Cardiac septum (tissue), 1 donor: ENCODE measurements around the gene PRMT5. TPM values are rescaled to one million over a fixed set of nuclear protein-coding genes. Genes with fewer than 3 reads are reported as not detected.
"Not testable (repeated sequence)": the region's sequence is repeated elsewhere in the genome, so short reads cannot be mapped to it uniquely, and the experiment has no call there.

Experiments
- DNase-seq: peaks from one replicate; pipeline ENCODE4 v3.0.0-alpha.2; 2020; ENCODE audit warnings: low spot score
- intact Hi-C: fragments of 100-400 bp; cut with DNase I; formaldehyde crosslinking; loops from one replicate; pipeline ENCODE4 v1.14.0; 2022
- long read RNA-seq: library from polyadenylated mRNA; unstranded; transcript quantifications from one replicate; pipeline ENCODE4 v2.0.0, GENCODE V29; 2021
- total RNA-seq: library from RNA; stranded (reverse); fragmentation: NEBNext Ultra II Directional; extraction: Animal tissue kit (Norgen Biotek cat#: 25700); gene quantifications from one replicate; pipeline ENCODE4 v1.2.1, GENCODE V29; 2021
- donor health status: DM: no; HTN: no; CAD: no.

PRMT5 gene
- 40.2 TPM for total RNA-seq
- long read RNA-seq, transcript PRMT5-202 (17 exons, 2,531 nt), result major isoform, 47 of 73 reads
- long read RNA-seq, partial matches to known transcripts, result 7 of 73 reads
- long read RNA-seq, other reads (novel, unspliced or antisense), result 17 of 73 reads

DNA sequence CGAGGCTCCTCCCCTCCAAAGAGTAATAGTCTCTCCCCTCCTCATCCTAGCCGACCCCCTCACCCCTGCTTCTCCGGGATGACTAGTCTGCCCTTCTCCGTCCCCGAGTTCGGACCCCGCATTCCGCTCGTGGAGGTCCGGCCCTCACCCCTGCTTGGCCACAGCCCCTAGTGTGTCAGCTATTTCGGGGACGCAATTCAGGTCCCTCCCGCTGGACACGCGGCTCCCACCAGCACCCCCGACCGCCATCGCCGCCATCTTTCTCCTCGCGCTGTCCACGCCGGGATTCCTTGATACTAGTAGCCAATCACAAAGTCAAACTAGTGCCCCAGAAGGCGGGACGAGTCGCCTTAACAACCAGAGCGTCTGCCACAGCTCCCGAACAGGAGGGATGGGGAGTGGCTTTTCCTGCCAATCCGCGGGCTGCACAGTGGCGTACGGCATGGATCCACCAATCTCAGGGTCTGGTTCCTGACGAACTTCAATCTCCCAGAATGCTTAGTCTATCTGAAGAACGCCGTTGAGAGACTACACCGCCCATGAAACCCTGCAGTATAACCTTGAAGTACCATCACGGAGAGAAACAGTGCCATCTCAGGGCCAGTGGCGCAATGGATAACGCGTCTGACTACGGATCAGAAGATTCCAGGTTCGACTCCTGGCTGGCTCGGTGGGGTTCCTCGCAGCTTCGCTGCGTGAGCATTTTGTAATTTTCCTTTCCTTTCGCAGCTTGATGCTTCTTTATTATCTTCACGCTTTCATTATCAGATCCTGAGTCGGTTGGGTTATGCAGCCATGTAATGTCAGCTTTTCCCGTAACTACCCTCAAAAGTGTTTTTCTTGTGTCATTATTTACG lies at the start of gene PRMT5:
PRMT5 (minus strand) TSS at position 273 of the 857 bp plus-strand sequence; CDS start at position 258, 15 bp downstream.
- intact Hi-C loops, result loop anchor here (1.0 kb wide), 1 partner anchor 28 kb away; the partner anchor contains the start of gene HAUS4
- peak; percentile 99 for DNase-seq

DNA sequence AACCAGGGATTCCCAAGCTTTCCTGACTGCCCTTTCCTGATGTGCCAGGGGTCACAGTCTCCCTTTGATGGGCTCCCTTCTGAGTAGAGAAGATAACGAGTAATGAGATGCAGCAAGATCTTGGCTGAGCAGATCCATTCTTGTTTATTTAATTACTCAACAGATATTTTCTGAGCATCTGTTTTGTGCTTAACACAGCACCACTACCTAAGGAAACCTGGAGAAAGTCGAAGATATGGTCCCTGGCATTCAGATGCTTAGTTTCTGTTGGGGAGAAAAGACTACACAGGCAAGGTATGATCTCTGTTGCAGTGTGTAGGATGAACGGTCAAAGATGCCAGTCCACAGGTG lies 49.3 kb upstream of the PRMT5 start:
- DNase-seq, result no peak
- intact Hi-C loops, result no loop called here

DNA sequence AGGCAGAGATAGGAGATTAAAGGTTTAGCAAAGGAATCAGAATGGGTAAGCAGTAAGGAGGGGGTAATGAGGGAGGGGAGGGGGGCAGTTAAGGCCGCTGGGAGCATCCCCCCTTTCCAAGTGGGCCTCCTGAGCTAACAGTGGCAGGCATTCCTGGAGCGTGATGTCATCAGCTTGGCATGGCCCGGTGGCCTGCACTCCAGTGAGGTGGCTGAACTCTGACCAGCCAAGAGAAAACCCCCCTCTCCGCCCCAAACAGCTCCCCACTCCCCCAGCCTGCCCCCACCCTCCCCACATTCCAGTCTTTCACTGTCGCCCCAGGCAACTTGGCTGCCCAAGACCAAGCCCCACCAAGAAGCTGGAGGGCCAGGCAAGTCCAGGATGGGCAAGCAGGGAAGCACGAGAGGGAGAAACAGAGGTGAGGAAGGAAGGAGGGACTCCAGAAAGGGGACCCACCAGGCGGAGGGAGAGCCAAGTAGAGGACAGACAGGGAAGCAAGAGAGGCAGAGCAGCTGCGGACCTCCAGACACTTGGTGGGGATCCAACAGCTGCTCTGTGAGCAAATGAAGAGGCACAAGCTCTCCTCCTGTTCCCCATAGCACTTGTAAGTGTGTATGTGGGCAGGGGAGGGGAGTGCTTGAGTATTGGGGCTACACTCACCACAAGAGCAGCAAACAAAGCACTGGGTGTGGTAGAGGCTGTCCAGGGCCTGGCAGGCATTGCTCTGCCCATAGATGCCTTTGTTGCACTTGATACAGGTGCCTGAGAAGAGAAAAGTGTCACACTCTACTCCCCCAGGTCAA lies 48.7 kb upstream of the PRMT5 start:
- intact Hi-C loops, result no loop called here
- DNase-seq, result no peak

DNA sequence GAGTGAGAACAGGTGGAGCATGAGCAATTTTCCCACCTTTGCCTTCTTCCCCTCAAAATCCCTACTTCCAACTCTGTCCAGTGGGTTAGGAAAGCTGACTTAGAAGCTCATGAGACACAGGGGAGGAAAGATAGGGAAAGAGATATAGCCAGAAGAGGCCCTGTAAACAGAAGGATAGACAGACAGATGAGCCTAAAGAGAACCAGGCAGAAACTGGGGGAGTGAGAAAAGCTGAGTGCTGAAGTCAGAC lies 48.2 kb upstream of the PRMT5 start:
- no peak for DNase-seq
- intact Hi-C loops, result no loop called here

DNA sequence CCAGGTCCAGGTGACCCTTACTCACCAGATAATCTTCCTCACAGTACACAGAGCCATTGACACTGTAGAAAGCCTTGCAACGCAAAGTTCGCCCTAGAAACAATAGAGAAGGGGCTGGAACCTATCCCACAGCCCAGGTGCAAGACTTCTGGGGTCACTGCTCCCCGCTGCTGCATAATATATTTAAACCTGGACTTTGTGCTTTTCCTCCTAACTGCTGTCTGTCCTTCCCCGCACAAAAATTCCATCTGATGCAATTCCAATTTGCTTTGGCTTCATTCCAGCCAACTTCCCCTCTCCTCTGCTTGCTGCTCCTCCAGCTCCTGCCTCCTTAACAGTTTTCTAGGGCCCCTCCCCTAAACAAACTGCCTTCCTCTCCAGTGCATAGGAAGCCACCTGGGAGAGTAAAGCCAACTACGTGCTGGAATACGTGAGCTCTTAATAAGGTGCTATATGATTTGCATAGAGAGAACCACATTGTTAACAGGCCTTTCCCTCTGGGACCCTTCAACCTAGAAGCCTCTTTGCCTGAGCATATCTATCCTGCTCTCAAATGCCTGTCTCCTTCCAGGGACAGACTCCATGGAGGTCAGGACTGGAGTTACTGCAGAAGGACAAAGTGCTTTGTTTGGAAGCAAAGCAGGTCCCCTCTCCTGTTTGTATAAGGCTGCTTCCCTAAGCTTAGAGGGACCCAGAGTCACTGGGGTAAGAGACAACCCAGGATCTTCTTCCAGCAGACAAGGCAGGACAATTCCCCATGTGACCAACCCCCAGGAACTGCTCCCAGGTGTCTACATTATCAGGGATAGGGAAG lies 47.7 kb upstream of the PRMT5 start:
- DNase-seq, result no peak
- intact Hi-C loops, result no loop called here

DNA sequence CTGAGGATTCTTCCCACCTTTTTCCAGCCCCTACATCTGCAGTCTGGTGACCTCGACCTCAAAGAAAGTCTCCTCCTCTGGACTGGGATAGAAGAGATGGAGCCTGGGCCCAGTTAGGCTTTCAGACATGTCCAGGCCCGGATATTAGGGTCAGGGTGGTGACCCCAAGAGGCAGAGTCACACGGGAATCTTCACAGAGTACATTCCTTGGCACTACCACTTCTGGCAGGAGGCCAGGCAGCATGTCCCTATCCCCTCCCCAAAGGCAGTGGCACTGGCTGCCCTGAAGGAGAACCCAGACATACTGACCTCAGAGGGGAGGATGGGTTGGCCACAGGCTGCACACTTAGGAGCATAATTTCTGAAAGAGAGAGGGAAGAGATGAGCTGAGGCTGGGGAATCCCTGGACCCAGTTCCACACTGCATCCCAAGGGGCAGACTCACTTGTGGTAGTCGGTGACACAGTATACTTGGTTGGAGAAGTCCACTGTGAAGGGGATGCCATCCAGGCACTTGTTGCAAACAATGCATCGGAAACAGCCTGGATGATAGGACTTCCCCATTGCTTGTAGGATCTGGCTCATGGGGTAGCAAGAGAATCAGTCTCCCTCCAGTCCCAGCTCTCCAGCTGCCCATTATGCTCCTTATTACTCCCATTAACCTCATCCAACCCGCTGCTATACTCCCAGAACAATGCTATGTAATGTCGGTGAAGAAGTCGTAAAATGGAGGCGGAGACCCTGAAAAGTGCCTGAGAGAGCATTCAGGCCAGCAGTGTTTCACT lies 45.5 kb upstream of the PRMT5 start:
- no peak for DNase-seq
- intact Hi-C loops, result no loop called here

DNA sequence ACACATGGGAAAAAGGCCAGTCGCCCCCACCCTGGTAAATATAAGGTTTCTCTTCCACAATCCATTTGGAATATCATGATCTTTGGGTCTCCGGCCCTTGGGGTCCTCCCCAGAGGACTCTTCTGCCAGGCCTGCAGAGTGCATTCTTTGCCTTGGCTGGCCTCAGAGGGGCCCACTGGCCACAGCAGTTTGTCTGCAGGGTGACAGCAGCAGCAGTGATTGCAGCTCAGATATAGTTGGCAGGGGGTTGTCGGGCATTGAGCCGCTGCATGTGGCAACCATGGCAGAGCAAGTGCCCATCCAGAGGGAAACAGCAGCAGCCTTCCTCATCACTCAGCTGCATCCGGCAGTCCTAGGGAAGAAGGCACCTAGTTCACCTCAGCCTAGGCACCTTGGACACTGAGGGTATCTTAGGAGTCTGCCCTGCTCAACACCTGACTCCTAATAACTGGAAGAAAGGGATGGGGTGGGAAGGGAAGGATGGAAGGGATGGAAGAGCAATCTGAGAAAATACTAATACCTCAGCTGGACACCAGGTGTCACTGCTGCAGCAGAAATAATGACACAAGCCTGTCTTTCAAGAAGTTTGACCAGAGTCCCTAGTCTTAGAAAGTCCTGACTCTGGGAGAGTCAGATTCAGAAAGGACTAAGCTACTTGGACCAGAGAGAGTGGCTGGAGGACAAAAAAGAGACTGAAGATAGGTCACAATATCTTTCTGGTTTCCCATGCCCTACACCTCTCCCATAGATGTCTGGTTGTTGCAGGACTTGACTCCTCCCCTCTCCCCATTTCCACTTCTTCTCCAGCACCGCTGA lies 44.2 kb upstream of the PRMT5 start:
- no peak for DNase-seq
- intact Hi-C loops, result no loop called here

DNA sequence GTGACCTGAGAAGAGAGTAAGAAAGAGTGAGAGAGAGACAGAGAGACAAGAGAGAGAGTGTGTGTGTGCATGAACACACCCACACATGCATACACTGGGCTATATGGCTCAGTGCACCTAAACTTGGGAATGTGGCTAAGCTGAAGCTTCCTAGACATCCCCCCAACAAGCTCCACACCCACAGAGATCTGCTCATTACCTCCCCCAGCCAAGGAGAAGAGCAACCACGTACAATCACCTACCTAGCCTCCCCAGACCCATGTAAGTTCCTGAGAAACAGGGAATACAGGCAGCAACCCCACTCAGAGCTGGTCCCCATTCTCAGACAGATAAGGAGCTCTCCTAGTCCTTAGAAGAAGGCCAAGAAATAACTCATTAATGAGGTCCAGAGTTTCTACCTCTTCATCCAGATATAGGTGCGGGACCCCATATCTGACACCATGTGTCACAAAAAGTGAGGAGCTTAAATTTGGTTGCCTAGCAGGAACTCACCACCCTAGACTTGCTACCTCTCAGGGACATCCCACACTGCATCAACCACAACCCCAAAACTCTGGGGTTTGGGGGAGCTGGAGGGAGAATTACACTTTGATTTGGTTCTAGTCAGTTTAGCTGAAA lies 43.2 kb upstream of the PRMT5 start:
- intact Hi-C loops, result no loop called here
- no peak for DNase-seq

DNA sequence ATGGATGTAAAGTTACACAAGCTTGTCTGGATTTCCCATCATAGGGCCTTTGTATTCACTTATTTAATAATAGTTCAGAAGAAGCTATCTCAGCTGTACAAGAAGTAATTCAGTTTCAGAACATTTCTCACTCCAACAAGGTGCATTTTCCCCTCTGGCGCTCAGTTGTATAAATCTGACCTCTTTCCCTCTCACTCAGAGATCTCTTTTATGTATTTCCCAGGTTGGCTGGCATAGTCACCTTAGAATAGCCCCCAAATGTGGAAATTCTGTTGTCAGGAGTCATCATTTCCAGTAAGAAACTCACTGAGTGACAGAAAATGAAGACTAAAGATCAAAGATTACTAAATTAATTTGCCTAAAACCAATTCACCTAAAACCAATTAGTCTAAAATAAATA lies 42.0 kb upstream of the PRMT5 start:
- no peak for DNase-seq
- intact Hi-C loops, result no loop called here

DNA sequence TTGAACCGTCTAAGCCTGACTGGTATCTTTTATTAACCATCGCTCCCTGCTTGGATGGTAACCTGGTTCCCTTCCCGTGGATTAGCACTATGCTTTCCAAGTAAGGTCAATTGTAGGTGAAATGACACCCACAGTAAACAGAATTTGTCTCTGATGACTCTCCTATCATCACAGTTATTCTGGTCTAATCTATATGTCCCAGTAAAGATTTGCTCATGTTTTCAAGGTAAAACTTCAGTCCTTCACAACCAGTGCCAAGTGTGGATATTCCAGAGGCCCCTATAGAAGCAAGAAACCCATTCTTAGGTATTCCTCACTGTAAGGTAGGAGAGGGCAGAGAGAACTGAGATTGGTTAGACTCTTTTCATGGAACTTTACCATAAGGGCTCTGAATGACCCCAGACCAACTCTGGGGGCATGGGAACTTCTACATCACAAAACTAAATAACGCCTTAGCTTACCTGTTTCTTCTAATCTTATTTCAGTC lies 37.6 kb upstream of the PRMT5 start:
- intact Hi-C loops, result no loop called here
- DNase-seq, result no peak

DNA sequence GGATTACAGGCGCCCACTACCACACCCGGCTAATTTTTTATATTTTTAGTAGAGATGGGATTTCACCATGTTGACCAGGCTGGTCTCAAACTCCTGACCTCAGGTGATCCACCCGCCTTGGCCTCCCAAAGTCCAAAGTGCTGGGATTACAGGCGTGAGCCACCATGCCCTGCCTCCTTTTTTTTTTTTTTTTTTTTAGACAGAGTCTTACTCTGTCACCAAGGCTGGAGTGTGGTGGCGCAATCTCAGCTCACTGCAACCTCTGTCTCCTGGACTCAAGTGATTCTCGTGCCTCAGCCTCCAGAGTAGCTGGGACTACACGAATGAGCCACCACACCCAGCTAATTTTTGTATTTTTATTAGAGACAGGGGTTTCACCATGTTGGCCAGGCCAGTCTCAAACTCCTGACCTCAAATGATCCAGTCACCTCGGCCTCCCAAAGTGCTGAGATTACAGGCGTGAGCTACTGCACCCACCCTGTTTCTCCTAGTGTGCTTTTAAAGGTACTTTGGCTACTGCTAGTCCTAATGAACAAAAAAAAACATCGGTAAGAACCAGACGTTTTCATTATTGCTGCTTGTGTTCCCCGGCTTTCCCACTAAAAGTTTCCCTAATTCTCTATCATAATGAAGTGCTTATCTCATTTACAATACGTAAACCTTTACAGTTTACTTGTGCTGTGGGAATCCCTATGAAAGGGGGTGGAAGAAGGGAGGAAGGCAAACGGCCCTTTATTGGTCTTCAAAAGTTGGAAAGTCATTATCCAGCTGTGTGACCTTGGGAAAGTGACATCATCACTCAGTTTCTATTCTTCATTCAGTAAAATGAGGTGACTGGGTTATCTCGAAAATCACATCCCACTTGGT lies 37.0 kb upstream of the PRMT5 start:
- DNase-seq, intact Hi-C loops: not testable (repeated sequence)

DNA sequence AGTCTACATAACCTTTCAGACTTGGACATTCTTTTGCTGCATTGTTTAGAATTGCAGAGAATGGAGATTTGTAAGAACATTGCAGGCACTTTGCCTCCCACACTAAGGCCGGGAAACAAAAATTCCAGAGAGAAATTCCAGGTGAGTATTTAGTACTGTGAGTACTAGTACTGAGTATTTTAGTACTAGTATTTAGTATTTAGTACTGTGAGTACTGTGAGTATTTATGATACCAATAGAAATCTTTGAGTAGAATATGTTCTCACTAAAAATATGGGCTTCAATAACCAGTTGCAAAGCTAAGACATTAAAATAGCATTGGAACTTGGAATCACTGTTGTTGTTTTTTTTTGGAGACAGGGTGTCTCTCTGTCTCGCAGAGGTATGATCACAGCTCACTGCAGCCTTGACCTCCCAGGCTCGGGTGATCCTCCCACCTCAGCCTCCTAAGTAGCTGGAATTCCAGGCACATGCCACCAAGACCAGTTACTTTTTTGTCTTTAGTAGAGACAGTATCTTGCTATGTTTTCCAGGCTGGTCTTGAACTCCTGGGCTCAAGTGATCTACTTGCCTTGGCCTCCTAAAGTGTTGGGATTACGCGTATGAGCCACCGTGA lies 33.0 kb upstream of the PRMT5 start:
- peak; percentile 15 for DNase-seq
- intact Hi-C loops, result no loop called here

DNA sequence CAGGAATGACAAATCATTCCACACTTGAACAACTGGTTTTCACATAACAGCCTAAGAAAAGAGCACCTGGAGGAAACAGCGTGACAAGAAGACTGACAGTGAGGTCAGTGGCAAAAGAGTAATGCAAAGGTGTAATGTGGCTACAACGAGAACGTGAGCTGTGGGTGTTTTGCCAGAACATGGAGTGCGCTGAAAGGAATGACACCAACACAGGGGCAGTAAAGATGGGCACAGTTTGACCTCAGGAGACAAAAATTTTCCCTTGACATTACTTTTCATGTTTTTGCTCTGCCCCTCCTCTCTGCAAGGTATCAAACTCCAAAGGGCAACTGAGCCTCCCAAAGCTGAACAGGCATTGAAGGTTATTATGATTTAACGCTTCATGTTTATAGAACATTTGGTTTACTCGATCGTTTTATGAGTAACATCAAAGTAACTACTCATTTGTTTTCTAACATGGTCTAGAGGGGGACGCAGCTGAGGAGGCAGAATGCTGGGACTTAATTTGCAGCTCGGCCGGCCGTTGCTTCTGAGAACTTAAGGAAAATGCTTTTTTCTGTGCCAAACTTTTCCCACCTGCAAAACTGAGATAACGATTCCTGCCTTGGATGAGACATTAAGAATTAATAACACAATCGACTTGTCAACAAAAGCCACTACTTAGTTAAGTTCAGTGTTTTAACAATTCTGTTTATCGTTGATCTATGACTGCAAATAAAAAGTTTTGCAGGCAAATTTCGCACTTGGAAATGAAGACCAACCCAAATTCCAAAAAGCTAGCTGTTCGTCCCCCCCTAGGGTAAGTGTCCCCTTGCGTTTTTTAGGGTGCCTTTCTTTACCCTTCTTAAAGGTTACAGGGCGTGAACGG lies 26.8 kb upstream of the PRMT5 start:
- intact Hi-C loops, result loop anchor here (2.0 kb wide), 1 partner anchor 27 kb away; the partner anchor contains the start of gene AJUBA
- DNase-seq, result peak; percentile 57

DNA sequence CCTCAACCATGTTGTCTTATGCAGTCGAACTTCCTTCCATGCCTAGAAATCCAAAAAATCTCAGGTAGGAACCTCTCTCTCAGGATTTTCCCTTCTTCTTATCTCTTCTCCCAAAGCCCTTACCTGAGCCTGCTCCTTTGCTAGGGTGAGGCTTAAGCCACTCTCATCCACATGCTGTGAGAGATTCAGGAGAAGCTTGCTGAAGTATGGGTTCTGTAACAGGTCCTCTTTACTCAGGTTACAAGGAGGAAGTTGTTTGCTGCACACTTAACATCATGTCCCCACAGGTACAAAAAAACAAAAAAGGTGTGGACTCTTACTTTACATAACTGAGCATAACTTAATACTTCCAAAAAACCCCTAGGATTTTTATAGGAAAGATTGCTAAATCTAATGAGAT lies 23.2 kb upstream of the PRMT5 start:
- no peak for DNase-seq
- intact Hi-C loops, result no loop called here

DNA sequence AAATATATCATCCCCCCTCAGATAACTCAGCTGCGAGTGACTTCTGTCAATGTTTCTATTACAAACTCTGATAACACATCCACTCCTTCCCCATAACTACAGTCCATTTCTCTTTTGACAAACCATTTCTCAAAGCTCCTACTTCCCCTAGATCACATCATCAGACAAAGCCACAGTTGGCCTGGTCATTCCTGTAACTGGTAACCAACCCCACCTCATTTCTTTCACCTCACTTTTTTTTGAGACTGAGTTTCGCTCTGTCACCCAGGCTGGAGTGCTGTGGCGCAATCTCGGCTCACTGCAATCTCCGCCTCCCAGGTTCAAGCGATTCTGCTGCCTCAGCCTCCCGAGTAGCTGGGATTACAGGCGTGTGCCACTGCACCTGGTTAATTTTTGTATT lies 22.6 kb upstream of the PRMT5 start:
- intact Hi-C loops, result not testable (repeated sequence)
- DNase-seq, result peak; percentile 89

DNA sequence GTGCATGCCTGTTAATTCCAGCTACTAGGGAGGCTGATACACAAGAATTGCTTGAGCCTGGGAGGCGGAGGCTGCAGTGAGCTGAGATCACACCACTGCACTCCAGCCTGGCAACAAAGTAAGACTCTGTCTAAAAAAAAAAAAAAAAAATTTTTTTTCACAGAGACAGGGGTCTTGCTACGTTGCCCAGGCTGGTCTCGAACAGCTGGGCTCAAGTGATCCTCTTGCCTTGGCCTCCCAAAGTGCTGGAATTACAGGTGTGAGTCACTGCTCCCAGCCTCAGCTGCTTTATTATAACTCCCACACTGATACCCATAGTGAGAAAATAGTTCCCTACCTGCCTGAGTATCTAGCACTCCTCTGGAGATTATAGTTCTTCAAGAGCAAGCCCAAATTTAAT lies 16.5 kb upstream of the PRMT5 start:
- no peak for DNase-seq
- intact Hi-C loops, result no loop called here
